Progenitor cell of endocrine pancreas (in vitro differentiated cells): ENCODE results near the gene NUDT14. TPM values are rescaled to one million over a fixed set of nuclear protein-coding genes. Genes with fewer than 3 reads are reported as not detected.

Source experiments
- microRNA-seq: library from miRNA; unstranded; fragments of <30 nt; microRNA quantifications from one replicate; pipeline ENCODE4 v1.1.0, GENCODE V29; 2020; ENCODE audit warnings: borderline number of aligned reads; ENCODE audit not compliant: unreplicated experiment
- total RNA-seq: library from RNA; stranded (reverse); gene quantifications from 2 replicates; pipeline ENCODE4 v1.2.1, GENCODE V29; 2021

The NUDT14 gene
- total RNA-seq, 1 donor from 2014 or later, result 66.6 TPM

Small RNAs within 50 kb of the gene (microRNA-seq; reads per million reads assigned to microRNA genes)
- not detected for gene MIR6765

Other genes with a start within 250 kb of the NUDT14 start
- gene AHNAK2, start 202.9 kb downstream of the NUDT14 start, total RNA-seq, result 1.1 and 1.2 TPM in 2 replicates
- 20.1 and 20.8 TPM in 2 replicates for gene CLBA1, start 195.5 kb downstream of the NUDT14 start, total RNA-seq
- 21.5 and 22.9 TPM in 2 replicates for gene CDCA4, start 160.2 kb downstream of the NUDT14 start, total RNA-seq
- 0.57 and 0.69 TPM in 2 replicates for gene GPR132, start 115.9 kb downstream of the NUDT14 start, total RNA-seq
- gene JAG2, start 12.5 kb downstream of the NUDT14 start, total RNA-seq, result 3.8 and 8.5 TPM in 2 replicates
- gene BTBD6, start 67.2 kb upstream of the NUDT14 start, total RNA-seq, result 31.6 and 31.9 TPM in 2 replicates
- 49.3 and 49.9 TPM in 2 replicates for gene BRF1, start 119.7 kb upstream of the NUDT14 start, total RNA-seq
- gene PACS2, start 133.4 kb upstream of the NUDT14 start, total RNA-seq, result 177 and 193 TPM in 2 replicates
- 2.4 and 3.5 TPM in 2 replicates for gene TEX22, start 217.2 kb upstream of the NUDT14 start, total RNA-seq
- 227 and 238 TPM in 2 replicates for gene MTA1, start 238.5 kb upstream of the NUDT14 start, total RNA-seq